ENCODE data around the gene NUDT16L1. TPM values are rescaled to one million over a fixed set of nuclear protein-coding genes. Genes with fewer than 3 reads are reported as not detected.

The NUDT16L1 gene
- total and polyA plus RNA-seq, 7 experiments from 2014 or later = 42.8 to 133 (median 61.5) TPM

- H3K27me3 ChIP-seq (ENCODE audit: control insufficient read depth in 2 of 2, insufficient read depth in 2 of 2, low read length in 2 of 2) = no peaks in the 10 kb centered on the region
- H3K27me3 Mint-ChIP-seq = no peaks in the 10 kb centered on the region
- ATAC-seq (no peak), DNase-seq (no peak)
- POLR2A ChIA-PET = no interaction called here
- H3K27ac Mint-ChIP-seq = no peak overlapping the region
- no peak overlapping the region for H3K27ac ChIP-seq (ENCODE audit: low read depth, low read length)
- H3K9me3 Mint-ChIP-seq = no peaks in the 10 kb centered on the region
- H3K4me3 Mint-ChIP-seq = no peak overlapping the region
- intact Hi-C loops (cut with micrococcal nuclease) = no loop called here
- peaks cover 6 to 10% of the 10 kb centered on the region in 2 donors for H3K4me1 ChIP-seq (ENCODE audit: control insufficient read depth in 2 of 2, insufficient read depth in 2 of 2, low read length in 2 of 2)
- CTCF ChIA-PET = no interaction called here
- peaks cover 0 to 2% (median 0%) of the 10 kb centered on the region in 5 donors for H3K36me3 Mint-ChIP-seq
- H3K9me3 ChIP-seq (ENCODE audit: control insufficient read depth in 2 of 3, low read length in 3 of 3) = no peaks in the 10 kb centered on the region
- peaks cover 0 to 16% (median 7%) of the 10 kb centered on the region in 7 donors for H3K4me1 Mint-ChIP-seq
- H3K4me3 ChIP-seq (ENCODE audit: low read length) = no peak overlapping the region
- peaks cover 0 to 71% (median 0%) of the 10 kb centered on the region in 3 experiments for H3K36me3 ChIP-seq (ENCODE audit: control insufficient read depth in 2 of 3, insufficient read depth in 3 of 3, low read length in 3 of 3)
Observed at GRCh38 chr16:4687946-4688673, 5.3 kb upstream of the NUDT16L1 start.

GRCh38 chr16:4688674-4689045 lies 4.7 kb upstream of the NUDT16L1 start:
- no peaks in the 10 kb centered on the region for H3K9me3 ChIP-seq (ENCODE audit: control insufficient read depth in 2 of 3, low read length in 3 of 3)
- no peak for DNase-seq
- no peak overlapping the region for H3K4me3 ChIP-seq (ENCODE audit: low read length)
- no peaks in the 10 kb centered on the region for H3K27me3 ChIP-seq (ENCODE audit: control insufficient read depth in 2 of 2, insufficient read depth in 2 of 2, low read length in 2 of 2)
- H3K27ac Mint-ChIP-seq = no peak overlapping the region
- POLR2A ChIA-PET = no interaction called here
- CTCF ChIA-PET = no interaction called here
- H3K4me1 Mint-ChIP-seq = peaks cover 0 to 16% (median 7%) of the 10 kb centered on the region in 7 donors
- no peak for ATAC-seq
- peaks cover 0 to 67% (median 0%) of the 10 kb centered on the region in 3 experiments for H3K36me3 ChIP-seq (ENCODE audit: control insufficient read depth in 2 of 3, insufficient read depth in 3 of 3, low read length in 3 of 3)
- intact Hi-C loops (cut with micrococcal nuclease) = no loop called here
- H3K4me1 ChIP-seq (ENCODE audit: control insufficient read depth in 2 of 2, insufficient read depth in 2 of 2, low read length in 2 of 2) = peaks cover 6 to 10% of the 10 kb centered on the region in 2 donors
- no peaks in the 10 kb centered on the region for H3K9me3 Mint-ChIP-seq
- no peak overlapping the region for H3K27ac ChIP-seq (ENCODE audit: low read depth, low read length)
- no peak overlapping the region for H3K4me3 Mint-ChIP-seq
- no peaks in the 10 kb centered on the region for H3K27me3 Mint-ChIP-seq
- H3K36me3 Mint-ChIP-seq = peaks cover 0 to 3% (median 0%) of the 10 kb centered on the region in 5 donors

GRCh38 chr16:4689091-4689671 lies 4.2 kb upstream of the NUDT16L1 start:
- CTCF ChIA-PET = no interaction called here

GRCh38 chr16:4689864-4690704 lies 3.3 kb upstream of the NUDT16L1 start:
- no peaks in the 10 kb centered on the region for H3K27me3 ChIP-seq (ENCODE audit: control insufficient read depth in 2 of 2, insufficient read depth in 2 of 2, low read length in 2 of 2)
- H3K9me3 ChIP-seq (ENCODE audit: control insufficient read depth in 2 of 3, low read length in 3 of 3) = no peaks in the 10 kb centered on the region
- peaks cover under 1 to 18% (median 8%) of the 10 kb centered on the region in 7 donors for H3K4me1 Mint-ChIP-seq
- CTCF ChIA-PET = interaction anchor here (0.6 kb wide), 1 partner anchor 49 kb away, joined by 3 read pairs; no protein-coding TSS in a partner anchor
- peaks cover 0 to 3% (median 0%) of the 10 kb centered on the region in 5 donors for H3K36me3 Mint-ChIP-seq
- POLR2A ChIA-PET = interaction anchor here (0.5 kb wide), 1 partner anchor 1617 kb away, joined by 3 read pairs; no protein-coding TSS in a partner anchor
- peak overlapping the region in 1 of 10 donors; percentile 39 for H3K4me3 Mint-ChIP-seq
- H3K4me3 ChIP-seq (ENCODE audit: low read length) = no peak overlapping the region
- no peak overlapping the region for H3K27ac ChIP-seq (ENCODE audit: low read depth, low read length)
- intact Hi-C loops (cut with micrococcal nuclease) = loop anchor here in 1 of 2 donors (10.0 kb wide), 2 partner anchors 265 to 335 kb away; partner anchors contain the start of genes PAM16 and SEC14L5
- peaks cover 0 to 61% (median 0%) of the 10 kb centered on the region in 3 experiments for H3K36me3 ChIP-seq (ENCODE audit: control insufficient read depth in 2 of 3, insufficient read depth in 3 of 3, low read length in 3 of 3)
- no peaks in the 10 kb centered on the region for H3K27me3 Mint-ChIP-seq
- peaks cover 13 to 14% of the 10 kb centered on the region in 2 donors for H3K4me1 ChIP-seq (ENCODE audit: control insufficient read depth in 2 of 2, insufficient read depth in 2 of 2, low read length in 2 of 2)
- DNase-seq (no peak), ATAC-seq (no peak)
- H3K9me3 Mint-ChIP-seq = no peaks in the 10 kb centered on the region
- peak overlapping the region in 3 of 9 donors; percentile 31 to 55 (median 39) for H3K27ac Mint-ChIP-seq

More at GRCh38 chr16:4689091-4689671, 4.2 kb upstream of the NUDT16L1 start:
- H3K27me3 Mint-ChIP-seq = no peaks in the 10 kb centered on the region
- ATAC-seq (no peak), DNase-seq (no peak)
- peaks cover 0 to 3% (median 0%) of the 10 kb centered on the region in 5 donors for H3K36me3 Mint-ChIP-seq
- intact Hi-C loops (cut with micrococcal nuclease) = no loop called here
- no peaks in the 10 kb centered on the region for H3K9me3 ChIP-seq (ENCODE audit: control insufficient read depth in 2 of 3, low read length in 3 of 3)
- H3K27ac ChIP-seq (ENCODE audit: low read depth, low read length) = no peak overlapping the region
- H3K36me3 ChIP-seq (ENCODE audit: control insufficient read depth in 2 of 3, insufficient read depth in 3 of 3, low read length in 3 of 3) = peaks cover 0 to 66% (median 0%) of the 10 kb centered on the region in 3 experiments
- peaks cover 0 to 16% (median 7%) of the 10 kb centered on the region in 7 donors for H3K4me1 Mint-ChIP-seq
- H3K4me3 ChIP-seq (ENCODE audit: low read length) = no peak overlapping the region
- H3K27me3 ChIP-seq (ENCODE audit: control insufficient read depth in 2 of 2, insufficient read depth in 2 of 2, low read length in 2 of 2) = no peaks in the 10 kb centered on the region
- no peaks in the 10 kb centered on the region for H3K9me3 Mint-ChIP-seq
- no peak overlapping the region for H3K4me3 Mint-ChIP-seq
- H3K27ac Mint-ChIP-seq = no peak overlapping the region
- POLR2A ChIA-PET = no interaction called here
- peaks cover 6 to 10% of the 10 kb centered on the region in 2 donors for H3K4me1 ChIP-seq (ENCODE audit: control insufficient read depth in 2 of 2, insufficient read depth in 2 of 2, low read length in 2 of 2)

- ChIA-PET CTCF (interaction anchor here (0.9 to 1.0 kb wide), 2 partner anchors 41 to 268 kb away, joined by 3 read pairs; no protein-coding TSS in a partner anchor), POLR2A (interaction anchor here (0.5 to 0.9 kb wide), 3 partner anchors 34 to 1618 kb away, joined by 3 read pairs; no protein-coding TSS in a partner anchor)
- Mint-ChIP-seq H3K9me3 (no peaks in the 10 kb centered on the region), H3K27ac (peak overlapping the region in 6 of 9 donors; percentile 60 to 86 (median 76)), H3K36me3 (peaks cover 0 to 3% (median 0%) of the 10 kb centered on the region in 5 donors), H3K4me1 (peaks cover 8 to 23% (median 14%) of the 10 kb centered on the region in 7 donors), H3K4me3 (peak overlapping the region in 9 of 10 donors; percentile 34 to 80 (median 66)), H3K27me3 (no peaks in the 10 kb centered on the region)
- no peak for DNase-seq
- intact Hi-C loops (cut with micrococcal nuclease) = loop anchor here in 1 of 2 donors (10.0 kb wide), 2 partner anchors 264 to 336 kb away; partner anchors contain the start of genes PAM16 and SEC14L5
- ATAC-seq = no peak
- H3K4me3 ChIP-seq (ENCODE audit: low read length) = no peak overlapping the region
- peaks cover 0 to 61% (median under 1%) of the 10 kb centered on the region in 3 experiments for H3K36me3 ChIP-seq (ENCODE audit: control insufficient read depth in 2 of 3, insufficient read depth in 3 of 3, low read length in 3 of 3)
- H3K27ac ChIP-seq (ENCODE audit: low read depth, low read length) = no peak overlapping the region
- no peaks in the 10 kb centered on the region for H3K9me3 ChIP-seq (ENCODE audit: control insufficient read depth in 2 of 3, low read length in 3 of 3)
- peaks cover 14% of the 10 kb centered on the region in 2 donors for H3K4me1 ChIP-seq (ENCODE audit: control insufficient read depth in 2 of 2, insufficient read depth in 2 of 2, low read length in 2 of 2)
- no peaks in the 10 kb centered on the region for H3K27me3 ChIP-seq (ENCODE audit: control insufficient read depth in 2 of 2, insufficient read depth in 2 of 2, low read length in 2 of 2)
Observed at GRCh38 chr16:4690946-4691665, 2.3 kb upstream of the NUDT16L1 start.
